WTC11 (cell line): ENCODE results near the gene TEX51. TPM values are rescaled to one million over a fixed set of nuclear protein-coding genes. Genes with fewer than 3 reads are reported as not detected.

Source experiments
- ATAC-seq: fragments of 200-7000 bp; cut with Tn5 transposase; 2 replicates; pipeline ENCODE4 v1.10.0; 2021; ENCODE audit warnings: mild to moderate bottlenecking, moderate library complexity
- CTCF ChIA-PET: fragments of 300-600 bp; sonication (Branson Sonifier 250); formaldehyde crosslinking; loops from one replicate; lab custom pipeline; 2021; ENCODE audit warnings: antibody characterized with exemption; lab: Charles Lee
- POLR2A ChIA-PET: fragments of 350-600 bp; sonication (Branson Sonifier 250); formaldehyde crosslinking; loops from one replicate; lab custom pipeline; 2021; ENCODE audit warnings: antibody characterized with exemption; lab: Charles Lee
- DNase-seq: peaks from one replicate; pipeline ENCODE4 v3.0.0; 2021; ENCODE audit warnings: low spot score
- H3K27ac Mint-ChIP-seq: 2 replicates; pipeline ENCODE4 v1.8.0; 2021; ENCODE audit warnings: mixed read lengths
- H3K27me3 Mint-ChIP-seq: 2 replicates; pipeline ENCODE4 v1.8.0; 2021; ENCODE audit warnings: low read depth, mild to moderate bottlenecking, moderate library complexity, mixed read lengths
- H3K36me3 Mint-ChIP-seq: 2 replicates; pipeline ENCODE4 v1.8.0; 2021; ENCODE audit warnings: mixed read lengths
- H3K4me1 Mint-ChIP-seq: 2 replicates; pipeline ENCODE4 v1.8.0; 2022; ENCODE audit warnings: mixed read lengths
- H3K4me3 Mint-ChIP-seq: 2 replicates; pipeline ENCODE4 v1.8.0; 2021; ENCODE audit warnings: mild to moderate bottlenecking, moderate library complexity, mixed read lengths
- H3K9me3 Mint-ChIP-seq: 2 replicates; pipeline ENCODE4 v1.8.0; 2021; ENCODE audit warnings: mixed read lengths
- AFF4 ChIP-seq: sonication (generic); formaldehyde crosslinking; IDR thresholded peaks from 2 replicates; pipeline ENCODE4 v1.8.1; 2023; ENCODE audit warnings: mild to moderate bottlenecking, missing genetic modification reagents, borderline replicate concordance
- ELF4 ChIP-seq: sonication (generic); formaldehyde crosslinking; IDR thresholded peaks from 2 replicates; pipeline ENCODE4 v1.8.1; 2022; ENCODE audit warnings: low read depth, mild to moderate bottlenecking, moderate library complexity, missing genetic modification reagents
- ERG ChIP-seq: fragments of 250-450 bp; sonication (Bioruptor Pico); IDR thresholded peaks from 2 replicates; pipeline ENCODE4 v1.8.0; 2021; ENCODE audit warnings: mild to moderate bottlenecking
- GABPB1 ChIP-seq: sonication (generic); formaldehyde crosslinking; IDR thresholded peaks from 2 replicates; pipeline ENCODE4 v1.8.1; 2023; ENCODE audit warnings: mild to moderate bottlenecking, missing genetic modification reagents
- JUN ChIP-seq: sonication (generic); formaldehyde crosslinking; IDR thresholded peaks from 2 replicates; pipeline ENCODE4 v1.8.0; 2023; ENCODE audit warnings: mild to moderate bottlenecking, missing genetic modification reagents
- OVOL2 ChIP-seq: fragments of 250-450 bp; sonication (Bioruptor Pico); IDR thresholded peaks from 2 replicates; pipeline ENCODE4 v1.9.0; 2021; ENCODE audit warnings: mild to moderate bottlenecking, borderline replicate concordance
- PRDM15 ChIP-seq: sonication (generic); formaldehyde crosslinking; IDR thresholded peaks from 2 replicates; pipeline ENCODE4 v1.8.0; 2022; ENCODE audit warnings: missing genetic modification reagents
- PRRX2 ChIP-seq: fragments of 250-450 bp; sonication (Bioruptor Pico); IDR thresholded peaks from 2 replicates; pipeline ENCODE4 v1.8.0; 2021; ENCODE audit warnings: mild to moderate bottlenecking
- SMAD3 ChIP-seq: sonication (generic); formaldehyde crosslinking; IDR thresholded peaks from 2 replicates; pipeline ENCODE4 v1.8.0; 2022; ENCODE audit warnings: missing genetic modification reagents, mild to moderate bottlenecking, borderline replicate concordance
- TCF7 ChIP-seq: sonication (generic); formaldehyde crosslinking; IDR thresholded peaks from 2 replicates; pipeline ENCODE4 v1.8.0; 2022; ENCODE audit warnings: mild to moderate bottlenecking, low read depth, missing genetic modification reagents, moderate library complexity
- ZNF121 ChIP-seq: sonication (generic); formaldehyde crosslinking; IDR thresholded peaks from 2 replicates; pipeline ENCODE4 v1.8.0; 2023; ENCODE audit warnings: missing genetic modification reagents
- ZNF317 ChIP-seq: sonication (generic); formaldehyde crosslinking; IDR thresholded peaks from 2 replicates; pipeline ENCODE4 v1.8.1; 2023; ENCODE audit warnings: low read depth, mild to moderate bottlenecking, moderate library complexity, missing genetic modification reagents, borderline replicate concordance
- ZNF425 ChIP-seq: fragments of 250-450 bp; sonication (Bioruptor Pico); conservative IDR thresholded peaks from 2 replicates; pipeline ENCODE4 v1.9.0; 2021; ENCODE audit warnings: mild to moderate bottlenecking
- ZNF512 ChIP-seq: sonication (generic); formaldehyde crosslinking; IDR thresholded peaks from 2 replicates; pipeline ENCODE4 v1.8.1; 2022; ENCODE audit warnings: missing genetic modification reagents, borderline replicate concordance
- ZNF671 ChIP-seq: fragments of 250-450 bp; sonication (Bioruptor Pico); IDR thresholded peaks from 2 replicates; pipeline ENCODE4 v1.8.0; 2021; ENCODE audit warnings: mild to moderate bottlenecking
- total RNA-seq: library from RNA; stranded (reverse); gene quantifications from 3 replicates; pipeline ENCODE4 v1.2.3, GENCODE V29; 2021

Gene TEX51
- total RNA-seq, 1 experiment from 2014 or later = not detected

GRCh38 chr2:126942427-126943203 lies 43.9 kb downstream of the TEX51 start (continued):
- no peak for TF ChIP-seq TCF7
- TF ChIP-seq ZNF317 = no peak
- TF ChIP-seq ZNF121 (CRISPR knock-in tag) = no peak
- no peak for TF ChIP-seq AFF4 (CRISPR knock-in tag)

- Mint-ChIP-seq H3K27ac (no peak overlapping the region), H3K27me3 (peaks cover 100% of the 10 kb centered on the region), H3K9me3 (peaks cover 67% of the 10 kb centered on the region), H3K36me3 (peaks cover 66% of the 10 kb centered on the region), H3K4me1 (peaks cover 51% of the 10 kb centered on the region), H3K4me3 (no peak overlapping the region)
- DNase-seq (no peak), ATAC-seq (no peak)
- TF ChIP-seq PRRX2 (CRISPR knock-in tag) (no peak), AFF4 (CRISPR knock-in tag) (no peak), ZNF512 (CRISPR knock-in tag) (no peak), ELF4 (no peak), OVOL2 (CRISPR knock-in tag) (no peak), ERG (no peak), SMAD3 (CRISPR knock-in tag) (no peak), ZNF671 (no peak), PRDM15 (no peak), ZNF425 (no peak), GABPB1 (CRISPR knock-in tag) (no peak), JUN (CRISPR knock-in tag) (no peak)
- CTCF ChIA-PET = interaction anchor here (0.6 to 2.2 kb wide), 2 partner anchors 28 to 57 kb away, joined by 3 to 10 read pairs; no protein-coding TSS in a partner anchor
- POLR2A ChIA-PET = no interaction called here
These were observed 45.1 kb downstream of the TEX51 start for GRCh38 chr2:126943612-126944348.
